GM23338 (cell line): ENCODE results near the gene CARD9. TPM values are rescaled to one million over a fixed set of nuclear protein-coding genes. Genes with fewer than 3 reads are reported as not detected.

ENCODE experiments used
- ATAC-seq: fragments of 200-7000 bp; cut with Tn5 transposase; 3 replicates; pipeline ENCODE4 v1.9.1; 2020
- DNase-seq: peaks from one replicate; pipeline ENCODE4 v3.0.0-alpha.2; 2015; ENCODE audit warnings: low spot score
- H2AFZ ChIP-seq: fragments of 200-600 bp; sonication (generic); 2 replicates; pipeline ENCODE4 v1.8.0; 2016; ENCODE audit warnings: antibody characterized with exemption, mild to moderate bottlenecking, moderate library complexity
- H3F3A ChIP-seq: fragments of 200-600 bp; sonication (generic); replicated peaks from 2 replicates; pipeline ENCODE4 v1.8.0; 2017; ENCODE audit warnings: antibody characterized with exemption, mixed run types, low read depth
- H3K27ac ChIP-seq: fragments of 200-600 bp; sonication (generic); 2 replicates; pipeline ENCODE4 v1.6.1; 2016; ENCODE audit warnings: low read depth
- H3K27me3 ChIP-seq: fragments of 200-600 bp; sonication (generic); 2 replicates; pipeline ENCODE4 v1.8.0; 2016; ENCODE audit warnings: mild to moderate bottlenecking, mixed run types, moderate library complexity; ENCODE audit not compliant: insufficient read depth
- H3K36me3 ChIP-seq: fragments of 200-600 bp; sonication (generic); 2 replicates; pipeline ENCODE4 v1.8.0; 2016; ENCODE audit warnings: mild to moderate bottlenecking; ENCODE audit not compliant: insufficient read depth
- H3K4me1 ChIP-seq: fragments of 200-600 bp; sonication (generic); 2 replicates; pipeline ENCODE4 v1.8.0; 2016; ENCODE audit warnings: mild to moderate bottlenecking, moderate library complexity; ENCODE audit not compliant: insufficient read depth
- H3K4me2 ChIP-seq: fragments of 200-600 bp; sonication (generic); 2 replicates; pipeline ENCODE4 v1.7.1; 2017; ENCODE audit warnings: mixed run types
- H3K4me3 ChIP-seq: fragments of 200-600 bp; sonication (generic); 2 replicates; pipeline ENCODE4 v1.6.1; 2016; ENCODE audit warnings: mixed run types
- H3K79me2 ChIP-seq: fragments of 200-600 bp; sonication (generic); replicated peaks from 2 replicates; pipeline ENCODE4 v1.8.0; 2017; ENCODE audit warnings: mild to moderate bottlenecking; ENCODE audit not compliant: insufficient read depth
- H3K9me2 ChIP-seq: fragments of 200-600 bp; sonication (generic); 2 replicates; pipeline ENCODE4 v1.8.0; 2017; ENCODE audit not compliant: insufficient read depth
- H4K20me1 ChIP-seq: fragments of 200-600 bp; sonication (generic); replicated peaks from 2 replicates; pipeline ENCODE4 v1.8.0; 2017; ENCODE audit warnings: mild to moderate bottlenecking; ENCODE audit not compliant: insufficient read depth
- H3K27ac Mint-ChIP-seq: 2 replicates; pipeline ENCODE4 v1.8.0; 2020; ENCODE audit warnings: inconsistent platforms, mild to moderate bottlenecking, moderate library complexity, mixed read lengths
- H3K27me3 Mint-ChIP-seq: 3 replicates; pipeline ENCODE4 v1.8.0; 2022; ENCODE audit warnings: low read depth, mild to moderate bottlenecking, moderate library complexity, mixed read lengths, inconsistent platforms; ENCODE audit not compliant: insufficient read depth, poor library complexity
- H3K36me3 Mint-ChIP-seq: 3 replicates; pipeline ENCODE4 v1.8.0; 2021; ENCODE audit warnings: low read depth, mild to moderate bottlenecking, inconsistent platforms, moderate library complexity, mixed read lengths
- H3K4me1 Mint-ChIP-seq: 3 replicates; pipeline ENCODE4 v1.8.0; 2020; ENCODE audit warnings: mild to moderate bottlenecking, inconsistent platforms, mixed read lengths
- H3K4me3 Mint-ChIP-seq: 3 replicates; pipeline ENCODE4 v1.8.0; 2021; ENCODE audit warnings: moderate library complexity, mild to moderate bottlenecking, inconsistent platforms, mixed read lengths
- H3K9me3 Mint-ChIP-seq: 3 replicates; pipeline ENCODE4 v1.8.0; 2020; ENCODE audit warnings: moderate library complexity, mild to moderate bottlenecking, inconsistent platforms, mixed read lengths
- CREB1 ChIP-seq: fragments of 250-450 bp; sonication (Bioruptor Pico); IDR thresholded peaks from 2 replicates; pipeline ENCODE4 v1.5.0; 2020; ENCODE audit warnings: low read depth, mild to moderate bottlenecking, moderate library complexity
- EZH2 ChIP-seq: fragments of 200-600 bp; sonication (generic); IDR thresholded peaks from one replicate; pipeline ENCODE4 v1.8.0; 2017; ENCODE audit warnings: antibody characterized with exemption, mild to moderate bottlenecking, low read depth; ENCODE audit not compliant: unreplicated experiment
- EZH2phosphoT487 ChIP-seq: fragments of 200-600 bp; sonication (generic); IDR thresholded peaks from one replicate; pipeline ENCODE4 v1.8.1; 2018; ENCODE audit warnings: antibody characterized with exemption; ENCODE audit not compliant: unreplicated experiment
- JUNB ChIP-seq: IDR thresholded peaks from one replicate; pipeline ENCODE4 v1.6.1; 2016; ENCODE audit warnings: antibody characterized with exemption; ENCODE audit not compliant: unreplicated experiment
- NANOG ChIP-seq: IDR thresholded peaks from 2 replicates; pipeline ENCODE4 v1.6.1; 2016; ENCODE audit warnings: antibody characterized with exemption, borderline replicate concordance
- POLR2AphosphoS5 ChIP-seq: IDR thresholded peaks from 2 replicates; pipeline ENCODE4 v1.6.1; 2016; ENCODE audit warnings: antibody characterized with exemption, low read depth
- STAT1 ChIP-seq: IDR thresholded peaks from one replicate; pipeline ENCODE4 v1.6.1; 2016; ENCODE audit warnings: antibody characterized with exemption; ENCODE audit not compliant: unreplicated experiment
- ZNF114 ChIP-seq: fragments of 250-450 bp; sonication (Bioruptor Pico); IDR thresholded peaks from 2 replicates; pipeline ENCODE4 v1.5.0; 2020; ENCODE audit warnings: mild to moderate bottlenecking, moderate library complexity
- polyA plus RNA-seq: library from polyadenylated mRNA; unstranded; fragments of >200 nt; fragmentation: Nextera tagmentation; extraction: Ambion mirVana; gene quantifications from 2 replicates; pipeline ENCODE4 v1.2.1, GENCODE V29; 2016
- total RNA-seq: library from RNA; depleted of rRNA; stranded (reverse); fragments of >200 nt; shearing (Covaris generic); gene quantifications from 2 replicates; pipeline ENCODE4 v1.2.3, GENCODE V29; 2014
- TF ChIP-seq, protein P1 (sequence below), 2 experiments: fragments of 200-600 bp in 1 of 2; sonication (generic) in 1 of 2; conservative IDR thresholded peaks; 2 replicates each; pipeline versions ENCODE4 v1.5.1 to v1.6.1; 2016 to 2017; ENCODE audit warnings: antibody characterized with exemption in 2 of 2, low read depth in 2 of 2, mild to moderate bottlenecking in 2 of 2, moderate library complexity in 1 of 2
- TF ChIP-seq, protein P2 (sequence below): IDR thresholded peaks from 2 replicates; pipeline ENCODE4 v1.6.1; 2016; ENCODE audit warnings: antibody characterized with exemption
- TF ChIP-seq, protein P3 (sequence below): IDR thresholded peaks from one replicate; pipeline ENCODE4 v1.6.1; 2018; ENCODE audit warnings: antibody characterized with exemption; ENCODE audit not compliant: unreplicated experiment

Gene CARD9
- total and polyA plus RNA-seq, 2 experiments from 2014 or later, result 0.49 to 0.63 TPM

DNA sequence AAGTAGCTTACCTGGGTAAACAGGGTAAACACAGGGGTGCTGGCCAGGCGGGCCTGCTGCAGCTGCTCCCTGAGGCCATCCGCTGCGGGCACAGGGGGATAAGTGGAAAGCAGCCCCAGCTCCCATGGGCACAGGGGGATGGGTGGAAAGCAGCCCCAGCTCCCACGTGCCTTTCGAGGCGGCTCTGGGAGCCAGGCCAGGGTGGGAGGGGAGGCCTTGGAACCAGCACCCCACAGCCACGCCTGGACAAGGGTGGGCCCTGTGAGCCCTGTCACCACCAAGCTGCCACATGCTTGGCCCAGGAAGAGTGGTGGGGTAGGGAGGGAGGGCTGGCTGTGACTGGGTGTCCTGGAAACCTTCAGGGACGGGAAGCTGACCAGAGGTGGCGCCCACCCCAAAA is 7.8 kb upstream of the CARD9 start (continued):
- TF ChIP-seq, protein P1, sequence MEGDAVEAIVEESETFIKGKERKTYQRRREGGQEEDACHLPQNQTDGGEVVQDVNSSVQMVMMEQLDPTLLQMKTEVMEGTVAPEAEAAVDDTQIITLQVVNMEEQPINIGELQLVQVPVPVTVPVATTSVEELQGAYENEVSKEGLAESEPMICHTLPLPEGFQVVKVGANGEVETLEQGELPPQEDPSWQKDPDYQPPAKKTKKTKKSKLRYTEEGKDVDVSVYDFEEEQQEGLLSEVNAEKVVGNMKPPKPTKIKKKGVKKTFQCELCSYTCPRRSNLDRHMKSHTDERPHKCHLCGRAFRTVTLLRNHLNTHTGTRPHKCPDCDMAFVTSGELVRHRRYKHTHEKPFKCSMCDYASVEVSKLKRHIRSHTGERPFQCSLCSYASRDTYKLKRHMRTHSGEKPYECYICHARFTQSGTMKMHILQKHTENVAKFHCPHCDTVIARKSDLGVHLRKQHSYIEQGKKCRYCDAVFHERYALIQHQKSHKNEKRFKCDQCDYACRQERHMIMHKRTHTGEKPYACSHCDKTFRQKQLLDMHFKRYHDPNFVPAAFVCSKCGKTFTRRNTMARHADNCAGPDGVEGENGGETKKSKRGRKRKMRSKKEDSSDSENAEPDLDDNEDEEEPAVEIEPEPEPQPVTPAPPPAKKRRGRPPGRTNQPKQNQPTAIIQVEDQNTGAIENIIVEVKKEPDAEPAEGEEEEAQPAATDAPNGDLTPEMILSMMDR (conservative IDR thresholded peaks at IDR 0.05; ENCODE audit: low read depth in 2 of 2), result no peak
- no peak for TF ChIP-seq EZH2

DNA sequence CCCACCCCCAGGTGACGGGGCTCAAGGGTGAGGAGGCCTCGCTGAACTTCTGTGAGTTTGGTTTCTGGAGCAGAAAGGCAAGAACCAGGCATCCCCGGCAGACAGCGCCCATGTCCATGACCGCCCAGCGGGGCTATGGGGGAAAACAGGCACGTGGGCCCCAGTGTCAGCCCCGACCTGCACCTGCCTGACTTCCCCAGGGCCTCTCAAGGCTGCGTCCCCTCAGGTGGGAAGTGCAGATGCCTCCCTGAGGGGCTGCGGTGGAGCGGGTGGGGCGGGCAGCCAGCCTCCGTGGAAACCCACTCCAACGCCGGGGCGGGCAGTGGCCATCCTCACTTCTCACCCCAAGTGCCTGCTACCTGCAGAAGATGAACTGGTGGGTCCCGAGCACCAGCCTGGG is 6.9 kb upstream of the CARD9 start:
- Histone ChIP-seq H3K27me3 (no peaks in the 10 kb centered on the region), H3F3A (0 out of 2 replicates have a peak, but pooled peaks cover 3% of the 10 kb centered on the region), H3K9me2 (no peaks in the 10 kb centered on the region), H3K4me1 (no peaks in the 10 kb centered on the region), H3K4me2 (no peak overlapping the region), H3K4me3 (no peak overlapping the region), H3K36me3 (peaks cover 10% of the 10 kb centered on the region; the same call in 1 of the 2 replicates), H3K79me2 (no peaks in the 10 kb centered on the region), H2AFZ (no peak overlapping the region), H3K27ac (no peak overlapping the region), H4K20me1 (peaks cover 6% of the 10 kb centered on the region; the same call in 1 of the 2 replicates)
- DNase-seq (no peak), ATAC-seq (no peak)
- TF ChIP-seq POLR2AphosphoS5 (no peak), ZNF114 (CRISPR knock-in tag) (no peak), CREB1 (CRISPR knock-in tag) (no peak), NANOG (no peak)
- TF ChIP-seq, protein P2, sequence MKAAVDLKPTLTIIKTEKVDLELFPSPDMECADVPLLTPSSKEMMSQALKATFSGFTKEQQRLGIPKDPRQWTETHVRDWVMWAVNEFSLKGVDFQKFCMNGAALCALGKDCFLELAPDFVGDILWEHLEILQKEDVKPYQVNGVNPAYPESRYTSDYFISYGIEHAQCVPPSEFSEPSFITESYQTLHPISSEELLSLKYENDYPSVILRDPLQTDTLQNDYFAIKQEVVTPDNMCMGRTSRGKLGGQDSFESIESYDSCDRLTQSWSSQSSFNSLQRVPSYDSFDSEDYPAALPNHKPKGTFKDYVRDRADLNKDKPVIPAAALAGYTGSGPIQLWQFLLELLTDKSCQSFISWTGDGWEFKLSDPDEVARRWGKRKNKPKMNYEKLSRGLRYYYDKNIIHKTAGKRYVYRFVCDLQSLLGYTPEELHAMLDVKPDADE, result no peak
- no peaks in the 10 kb centered on the region for H3K9me3 Mint-ChIP-seq
- H3K27me3 Mint-ChIP-seq, result no peaks in the 10 kb centered on the region
- no peak overlapping the region for H3K4me3 Mint-ChIP-seq
- no peak overlapping the region for H3K27ac Mint-ChIP-seq
- H3K4me1 Mint-ChIP-seq, result no peaks in the 10 kb centered on the region
- H3K36me3 Mint-ChIP-seq, result peaks cover 30% of the 10 kb centered on the region; the same call in 2 of the 3 replicates

DNA sequence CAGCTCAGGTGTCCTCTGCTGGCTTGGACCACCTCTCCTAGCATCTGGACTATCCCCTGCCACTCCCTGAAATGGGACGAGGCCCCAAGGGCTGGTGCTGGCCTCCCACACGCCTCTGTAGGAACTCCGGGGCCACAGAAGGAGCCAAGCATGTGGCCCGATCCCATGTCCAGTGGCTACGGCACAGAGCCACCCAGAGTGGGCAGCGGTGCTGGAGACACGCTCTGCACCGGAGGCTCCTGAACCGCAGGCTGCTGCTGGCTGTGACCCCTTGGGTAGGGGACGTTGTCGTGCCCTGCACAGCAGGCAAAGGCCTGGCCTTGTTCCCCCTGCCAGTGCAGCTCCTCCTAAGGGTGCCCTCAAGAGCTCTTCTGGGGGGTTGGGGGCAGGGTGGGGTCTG is 6.4 kb upstream of the CARD9 start:
- Histone ChIP-seq H3K4me3 (no peak overlapping the region), H4K20me1 (peaks cover 4% of the 10 kb centered on the region; the same call in 1 of the 2 replicates), H3K9me2 (no peaks in the 10 kb centered on the region), H3K27ac (no peak overlapping the region), H3K4me2 (no peak overlapping the region), H3K27me3 (no peaks in the 10 kb centered on the region), H3K36me3 (peaks cover 5% of the 10 kb centered on the region; the same call in 1 of the 2 replicates), H2AFZ (no peak overlapping the region), H3K79me2 (no peaks in the 10 kb centered on the region), H3F3A (0 out of 2 replicates have a peak, but pooled peaks cover under 1% of the 10 kb centered on the region), H3K4me1 (no peaks in the 10 kb centered on the region)
- no peaks in the 10 kb centered on the region for H3K9me3 Mint-ChIP-seq
- no peaks in the 10 kb centered on the region for H3K4me1 Mint-ChIP-seq
- ATAC-seq (no peak), DNase-seq (no peak)
- peaks cover 1% of the 10 kb centered on the region for H3K27me3 Mint-ChIP-seq
- H3K36me3 Mint-ChIP-seq, result peaks cover 27% of the 10 kb centered on the region
- H3K27ac Mint-ChIP-seq, result no peak overlapping the region
- no peak overlapping the region for H3K4me3 Mint-ChIP-seq
- TF ChIP-seq JUNB (no peak), EZH2 (no peak), EZH2phosphoT487 (no peak), STAT1 (no peak)
- TF ChIP-seq, protein P3, sequence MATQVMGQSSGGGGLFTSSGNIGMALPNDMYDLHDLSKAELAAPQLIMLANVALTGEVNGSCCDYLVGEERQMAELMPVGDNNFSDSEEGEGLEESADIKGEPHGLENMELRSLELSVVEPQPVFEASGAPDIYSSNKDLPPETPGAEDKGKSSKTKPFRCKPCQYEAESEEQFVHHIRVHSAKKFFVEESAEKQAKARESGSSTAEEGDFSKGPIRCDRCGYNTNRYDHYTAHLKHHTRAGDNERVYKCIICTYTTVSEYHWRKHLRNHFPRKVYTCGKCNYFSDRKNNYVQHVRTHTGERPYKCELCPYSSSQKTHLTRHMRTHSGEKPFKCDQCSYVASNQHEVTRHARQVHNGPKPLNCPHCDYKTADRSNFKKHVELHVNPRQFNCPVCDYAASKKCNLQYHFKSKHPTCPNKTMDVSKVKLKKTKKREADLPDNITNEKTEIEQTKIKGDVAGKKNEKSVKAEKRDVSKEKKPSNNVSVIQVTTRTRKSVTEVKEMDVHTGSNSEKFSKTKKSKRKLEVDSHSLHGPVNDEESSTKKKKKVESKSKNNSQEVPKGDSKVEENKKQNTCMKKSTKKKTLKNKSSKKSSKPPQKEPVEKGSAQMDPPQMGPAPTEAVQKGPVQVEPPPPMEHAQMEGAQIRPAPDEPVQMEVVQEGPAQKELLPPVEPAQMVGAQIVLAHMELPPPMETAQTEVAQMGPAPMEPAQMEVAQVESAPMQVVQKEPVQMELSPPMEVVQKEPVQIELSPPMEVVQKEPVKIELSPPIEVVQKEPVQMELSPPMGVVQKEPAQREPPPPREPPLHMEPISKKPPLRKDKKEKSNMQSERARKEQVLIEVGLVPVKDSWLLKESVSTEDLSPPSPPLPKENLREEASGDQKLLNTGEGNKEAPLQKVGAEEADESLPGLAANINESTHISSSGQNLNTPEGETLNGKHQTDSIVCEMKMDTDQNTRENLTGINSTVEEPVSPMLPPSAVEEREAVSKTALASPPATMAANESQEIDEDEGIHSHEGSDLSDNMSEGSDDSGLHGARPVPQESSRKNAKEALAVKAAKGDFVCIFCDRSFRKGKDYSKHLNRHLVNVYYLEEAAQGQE, result no peak
